Measurements from ENCODE around the gene P2RY11. TPM values are rescaled to one million over a fixed set of nuclear protein-coding genes. Genes with fewer than 3 reads are reported as not detected.

Gene P2RY11
- total and polyA plus RNA-seq, 2 of the 4 experiments (the other 2 are of a cell fraction): 0.54 to 4.5 TPM

DNA sequence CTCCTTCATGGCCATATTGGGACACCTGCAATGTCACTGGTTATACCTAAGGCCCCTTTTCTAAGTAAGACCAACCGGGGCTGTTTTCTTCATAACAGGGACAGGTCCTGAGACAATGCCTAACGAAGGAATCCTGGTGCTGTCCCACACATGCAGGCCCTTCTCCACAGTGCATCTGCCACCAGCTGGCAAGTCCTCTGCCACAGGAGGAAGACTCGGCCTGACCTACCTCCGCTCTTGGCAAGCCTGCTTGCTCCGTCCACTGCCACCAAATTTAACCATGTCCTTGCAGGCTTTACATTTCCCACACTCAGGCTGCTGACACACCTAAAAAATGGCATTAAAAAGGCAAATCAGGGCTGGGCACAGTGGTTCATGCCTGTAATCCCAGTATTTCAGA is 40.0 kb downstream of the P2RY11 start:
- no peak overlapping the region for H3K56ac ChIP-seq (ENCODE audit: extremely low read depth, insufficient read depth, low read length)
- H3K14ac ChIP-seq (replicated peaks; ENCODE audit: low read depth, low read length): no peak overlapping the region
- H3K27me3 ChIP-seq (ENCODE audit: control insufficient read depth, insufficient read depth, low read length): no peaks in the 10 kb centered on the region
- H3K27ac ChIP-seq (ENCODE audit: insufficient read depth, low read length): no peak overlapping the region
- H2BK120ac ChIP-seq (ENCODE audit: low read depth, low read length): no peak overlapping the region
- H2BK5ac ChIP-seq (ENCODE audit: low read depth, low read length, poor library complexity, severe bottlenecking): no peak overlapping the region
- ChIA-PET POLR2A (ENCODE audit: unreplicated experiment) (no interaction called here), CTCF (no interaction called here)
- TF ChIP-seq, protein P1, sequence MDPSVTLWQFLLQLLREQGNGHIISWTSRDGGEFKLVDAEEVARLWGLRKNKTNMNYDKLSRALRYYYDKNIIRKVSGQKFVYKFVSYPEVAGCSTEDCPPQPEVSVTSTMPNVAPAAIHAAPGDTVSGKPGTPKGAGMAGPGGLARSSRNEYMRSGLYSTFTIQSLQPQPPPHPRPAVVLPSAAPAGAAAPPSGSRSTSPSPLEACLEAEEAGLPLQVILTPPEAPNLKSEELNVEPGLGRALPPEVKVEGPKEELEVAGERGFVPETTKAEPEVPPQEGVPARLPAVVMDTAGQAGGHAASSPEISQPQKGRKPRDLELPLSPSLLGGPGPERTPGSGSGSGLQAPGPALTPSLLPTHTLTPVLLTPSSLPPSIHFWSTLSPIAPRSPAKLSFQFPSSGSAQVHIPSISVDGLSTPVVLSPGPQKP (IDR thresholded peaks at IDR 0.05; ENCODE audit: borderline replicate concordance, low read depth, low read length): no peak
- no peak for TF ChIP-seq MAZ (IDR thresholded peaks at IDR 0.05; ENCODE audit: borderline replicate concordance, low read depth, low read length)
- no peak for TF ChIP-seq RAD21 (IDR thresholded peaks at IDR 0.05; ENCODE audit: low read length)
- TF ChIP-seq SMC3 (IDR thresholded peaks at IDR 0.05; ENCODE audit: low read depth, low read length): no peak
- TF ChIP-seq BHLHE40 (IDR thresholded peaks at IDR 0.05; ENCODE audit: low read depth, low read length): no peak
- TF ChIP-seq POLR2A (IDR thresholded peaks at IDR 0.05; ENCODE audit: low read depth, low read length): no peak
- TF ChIP-seq, protein P2, sequence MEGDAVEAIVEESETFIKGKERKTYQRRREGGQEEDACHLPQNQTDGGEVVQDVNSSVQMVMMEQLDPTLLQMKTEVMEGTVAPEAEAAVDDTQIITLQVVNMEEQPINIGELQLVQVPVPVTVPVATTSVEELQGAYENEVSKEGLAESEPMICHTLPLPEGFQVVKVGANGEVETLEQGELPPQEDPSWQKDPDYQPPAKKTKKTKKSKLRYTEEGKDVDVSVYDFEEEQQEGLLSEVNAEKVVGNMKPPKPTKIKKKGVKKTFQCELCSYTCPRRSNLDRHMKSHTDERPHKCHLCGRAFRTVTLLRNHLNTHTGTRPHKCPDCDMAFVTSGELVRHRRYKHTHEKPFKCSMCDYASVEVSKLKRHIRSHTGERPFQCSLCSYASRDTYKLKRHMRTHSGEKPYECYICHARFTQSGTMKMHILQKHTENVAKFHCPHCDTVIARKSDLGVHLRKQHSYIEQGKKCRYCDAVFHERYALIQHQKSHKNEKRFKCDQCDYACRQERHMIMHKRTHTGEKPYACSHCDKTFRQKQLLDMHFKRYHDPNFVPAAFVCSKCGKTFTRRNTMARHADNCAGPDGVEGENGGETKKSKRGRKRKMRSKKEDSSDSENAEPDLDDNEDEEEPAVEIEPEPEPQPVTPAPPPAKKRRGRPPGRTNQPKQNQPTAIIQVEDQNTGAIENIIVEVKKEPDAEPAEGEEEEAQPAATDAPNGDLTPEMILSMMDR (conservative IDR thresholded peaks at IDR 0.05; ENCODE audit: low read depth, low read length): no peak
- no peak for TF ChIP-seq RCOR1 (IDR thresholded peaks at IDR 0.05; ENCODE audit: insufficient replicate concordance, low read length)
- TF ChIP-seq CHD1 (IDR thresholded peaks at IDR 0.05; ENCODE audit: low read depth, low read length): no peak
- TF ChIP-seq FOS (IDR thresholded peaks at IDR 0.05; ENCODE audit: low read depth, low read length): no peak
- TF ChIP-seq RFX5 (IDR thresholded peaks at IDR 0.05; ENCODE audit: low read depth, low read length): no peak
- TF ChIP-seq CEBPB (IDR thresholded peaks at IDR 0.05; ENCODE audit: low read depth, low read length): no peak
- TF ChIP-seq, protein P3, sequence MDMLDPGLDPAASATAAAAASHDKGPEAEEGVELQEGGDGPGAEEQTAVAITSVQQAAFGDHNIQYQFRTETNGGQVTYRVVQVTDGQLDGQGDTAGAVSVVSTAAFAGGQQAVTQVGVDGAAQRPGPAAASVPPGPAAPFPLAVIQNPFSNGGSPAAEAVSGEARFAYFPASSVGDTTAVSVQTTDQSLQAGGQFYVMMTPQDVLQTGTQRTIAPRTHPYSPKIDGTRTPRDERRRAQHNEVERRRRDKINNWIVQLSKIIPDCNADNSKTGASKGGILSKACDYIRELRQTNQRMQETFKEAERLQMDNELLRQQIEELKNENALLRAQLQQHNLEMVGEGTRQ (IDR thresholded peaks at IDR 0.05; ENCODE audit: low read depth, low read length): no peak
- intact Hi-C loops (cut with micrococcal nuclease) (no loop called here), dilution Hi-C loops (cut with HindIII; ENCODE audit: low sequenced_read_pairs, unreplicated experiment) (no loop called here), in situ Hi-C loops (cut with MboI; ENCODE audit: low sequenced_read_pairs) (no loop called here)
- no peak overlapping the region for H3K9ac ChIP-seq (ENCODE audit: low read depth, low read length)
- peaks cover 26 to 31% of the 10 kb centered on the region in 2 experiments for H3K79me1 ChIP-seq (ENCODE audit: low read depth in 1 of 2, low read length in 2 of 2)
- no peak overlapping the region for H2BK20ac ChIP-seq (ENCODE audit: low read depth, low read length)
- no peak overlapping the region for H2BK15ac ChIP-seq (ENCODE audit: low read depth, low read length)
- no TSS peak for BruUV-seq (replicated peaks)
- no peak overlapping the region for H3K18ac ChIP-seq (ENCODE audit: low read depth, low read length)
- ATAC-seq (ENCODE audit: low read depth) (no peak), DNase-seq (no peak)
- no peak overlapping the region for H3K4me2 ChIP-seq (ENCODE audit: low read depth, low read length)
- no peak overlapping the region for H2AK5ac ChIP-seq (ENCODE audit: low read depth, low read length)
- H4K5ac ChIP-seq (ENCODE audit: low read depth, low read length): no peak overlapping the region
- no peak overlapping the region for H3K4me3 ChIP-seq (ENCODE audit: insufficient read depth, low read depth, low read length)
- no peak overlapping the region for H2AFZ ChIP-seq (replicated peaks; ENCODE audit: low read length, poor library complexity)
- no peak overlapping the region for H3K4ac ChIP-seq (ENCODE audit: low read depth, low read length)
- H3K9me1 ChIP-seq (ENCODE audit: insufficient read depth, low read length): no peaks in the 10 kb centered on the region
- no peak overlapping the region for H4K8ac ChIP-seq (ENCODE audit: low read depth in 2 of 2, low read length in 2 of 2)
- no peaks in the 10 kb centered on the region; the same call in 1 of the 2 replicates for H4K20me1 ChIP-seq (ENCODE audit: insufficient read depth, low read length)
- 100% methylated on average over 4 of the region's 5 CpGs; no CpG with 5 or more reads in 1 of the 2 experiments for WGBS, 2 experiments (ENCODE audit: extremely low coverage in 2 of 2, insufficient read length in 1 of 2)
- peaks cover 69% of the 10 kb centered on the region for H3K36me3 ChIP-seq (ENCODE audit: control insufficient read depth, insufficient read depth, low read length)
- no peak overlapping the region for H3K23ac ChIP-seq (ENCODE audit: low read depth, low read length)
- no peaks in the 10 kb centered on the region for H3K9me3 ChIP-seq (ENCODE audit: control insufficient read depth, insufficient read depth, low read length)
- H4K91ac ChIP-seq (ENCODE audit: insufficient read depth, low read depth, low read length): no peak overlapping the region
- H2AK9ac ChIP-seq (replicated peaks; ENCODE audit: low read depth, low read length, poor library complexity): no peak overlapping the region
- H3K4me1 ChIP-seq (ENCODE audit: control insufficient read depth, insufficient read depth, low read length): no peaks in the 10 kb centered on the region

Data from IMR-90 (cell line).